ENCODE data around the gene TANGO2. TPM values are rescaled to one million over a fixed set of nuclear protein-coding genes. Genes with fewer than 3 reads are reported as not detected.

Gene TANGO2
- total RNA-seq, 1 donor from 2014 or later, result 20.9 TPM

- Histone ChIP-seq H3K4me3 (ENCODE audit: low read depth, low read length) (no peak overlapping the region), H3K36me3 (ENCODE audit: control insufficient read depth, insufficient read depth, low read length) (no peaks in the 10 kb centered on the region), H3K27me3 (ENCODE audit: control insufficient read depth, insufficient read depth, low read length) (no peaks in the 10 kb centered on the region)
- TF ChIP-seq CTCF (IDR thresholded peaks at IDR 0.05; ENCODE audit: insufficient read depth, low read length, poor library complexity, severe bottlenecking), result no peak
- no peak for DNase-seq (ENCODE audit: low read depth)
Measured at GRCh38 chr22:19997561-19998231, 23.2 kb upstream of the TANGO2 start.

- Histone ChIP-seq H3K27me3 (ENCODE audit: control insufficient read depth, insufficient read depth, low read length) (no peaks in the 10 kb centered on the region), H3K4me3 (ENCODE audit: low read depth, low read length) (no peak overlapping the region), H3K36me3 (ENCODE audit: control insufficient read depth, insufficient read depth, low read length) (no peaks in the 10 kb centered on the region)
- TF ChIP-seq CTCF (IDR thresholded peaks at IDR 0.05; ENCODE audit: insufficient read depth, low read length, poor library complexity, severe bottlenecking), result no peak
- DNase-seq (ENCODE audit: low read depth), result no peak
Measured at GRCh38 chr22:19998232-19998951, 22.5 kb upstream of the TANGO2 start.

GRCh38 chr22:19998991-19999820, 21.7 kb upstream of the TANGO2 start:
- H3K4me3 ChIP-seq (ENCODE audit: low read depth, low read length), result no peak overlapping the region
- no peaks in the 10 kb centered on the region for H3K36me3 ChIP-seq (ENCODE audit: control insufficient read depth, insufficient read depth, low read length)
- no peak for DNase-seq (ENCODE audit: low read depth)
- no peak for TF ChIP-seq CTCF (IDR thresholded peaks at IDR 0.05; ENCODE audit: insufficient read depth, low read length, poor library complexity, severe bottlenecking)
- no peaks in the 10 kb centered on the region for H3K27me3 ChIP-seq (ENCODE audit: control insufficient read depth, insufficient read depth, low read length)

- Histone ChIP-seq H3K27me3 (ENCODE audit: control insufficient read depth, insufficient read depth, low read length) (no peaks in the 10 kb centered on the region), H3K4me3 (ENCODE audit: low read depth, low read length) (no peak overlapping the region)
- no peak for TF ChIP-seq CTCF (IDR thresholded peaks at IDR 0.05; ENCODE audit: insufficient read depth, low read length, poor library complexity, severe bottlenecking)
Measured at GRCh38 chr22:20000246-20001081, 20.4 kb upstream of the TANGO2 start.

GRCh38 chr22:20001082-20001638, 19.8 kb upstream of the TANGO2 start:
- H3K27me3 ChIP-seq (ENCODE audit: control insufficient read depth, insufficient read depth, low read length), result no peaks in the 10 kb centered on the region
- no peaks in the 10 kb centered on the region for H3K36me3 ChIP-seq (ENCODE audit: control insufficient read depth, insufficient read depth, low read length)
- TF ChIP-seq CTCF (IDR thresholded peaks at IDR 0.05; ENCODE audit: insufficient read depth, low read length, poor library complexity, severe bottlenecking), result no peak
- no peak overlapping the region for H3K4me3 ChIP-seq (ENCODE audit: low read depth, low read length)
- no peak for DNase-seq (ENCODE audit: low read depth)

More at GRCh38 chr22:20000246-20001081, 20.4 kb upstream of the TANGO2 start:
- H3K36me3 ChIP-seq (ENCODE audit: control insufficient read depth, insufficient read depth, low read length), result no peaks in the 10 kb centered on the region
- DNase-seq (ENCODE audit: low read depth), result no peak
